ENCODE data around the gene TSHZ1.

TSHZ1 gene

GRCh38 chr18:75221897-75222296 is 11.3 kb downstream of the TSHZ1 start:
- no peak for DNase-seq

GRCh38 chr18:75222407-75222806 is 11.8 kb downstream of the TSHZ1 start:
- DNase-seq: no peak

GRCh38 chr18:75223687-75224347 is 13.2 kb downstream of the TSHZ1 start:
- DNase-seq: no peak

GRCh38 chr18:75226286-75226955 is 15.8 kb downstream of the TSHZ1 start:
- DNase-seq: no peak

- no peak for DNase-seq
Measured at GRCh38 chr18:75226956-75227316, 16.3 kb downstream of the TSHZ1 start.

- DNase-seq: no peak
Measured at GRCh38 chr18:75227535-75228296, 17.1 kb downstream of the TSHZ1 start.

GRCh38 chr18:75228967-75229366 is 18.4 kb downstream of the TSHZ1 start:
- DNase-seq: no peak

- no peak for DNase-seq
Measured at GRCh38 chr18:75229437-75229836, 18.8 kb downstream of the TSHZ1 start.

- DNase-seq: no peak
Measured at GRCh38 chr18:75230163-75231052, 19.8 kb downstream of the TSHZ1 start.

- no peak for DNase-seq
Measured at GRCh38 chr18:75231053-75231406, 20.4 kb downstream of the TSHZ1 start.

- no peak for DNase-seq
Measured at GRCh38 chr18:75234901-75235300, 24.3 kb downstream of the TSHZ1 start.

GRCh38 chr18:75235896-75236295 is 25.3 kb downstream of the TSHZ1 start:
- DNase-seq: no peak

GRCh38 chr18:75238100-75238499 is 27.5 kb downstream of the TSHZ1 start:
- no peak for DNase-seq

- DNase-seq: no peak
Measured at GRCh38 chr18:75238786-75239185, 28.2 kb downstream of the TSHZ1 start.

- DNase-seq: no peak
Measured at GRCh38 chr18:75240433-75240832, 29.8 kb downstream of the TSHZ1 start.

GRCh38 chr18:75241705-75242104 is 31.1 kb downstream of the TSHZ1 start:
- no peak for DNase-seq

- DNase-seq: no peak
Measured at GRCh38 chr18:75244351-75245313, 34.0 kb downstream of the TSHZ1 start.

- DNase-seq: no peak
Measured at GRCh38 chr18:75246721-75247610, 36.4 kb downstream of the TSHZ1 start.

GRCh38 chr18:75247611-75248421 is 37.2 kb downstream of the TSHZ1 start:
- DNase-seq: no peak

Measured in activated effector memory CD4-positive, alpha-beta T cell treated with Interleukin-2 at 50 U/mL for 16 hours (primary cell).